ENCODE measurements around the gene IER2.

Gene IER2

GRCh38 chr19:13115936-13116281 lies 34.3 kb upstream of the IER2 start:
- no peak for DNase-seq (ENCODE audit: low read depth)
- peak overlapping the region; percentile 72 for H3K4me3 ChIP-seq (ENCODE audit: control insufficient read depth, low read depth, low read length)
- no peak for TF ChIP-seq CTCF (IDR thresholded peaks at IDR 0.05; ENCODE audit: control insufficient read depth, insufficient read depth, low read depth, low read length, missing control alignments)

GRCh38 chr19:13116282-13117175 lies 33.7 kb upstream of the IER2 start, which contains the start of gene TRMT1:
TRMT1 (minus strand) TSS chr19:13116740; CDS start chr19:13116399, 341 bp downstream.
- peak; percentile 50 for DNase-seq (ENCODE audit: low read depth)
- no peak for TF ChIP-seq CTCF (IDR thresholded peaks at IDR 0.05; ENCODE audit: control insufficient read depth, insufficient read depth, low read depth, low read length, missing control alignments)
- H3K4me3 ChIP-seq (ENCODE audit: control insufficient read depth, low read depth, low read length): peak within 1 kb of the TSS; percentile 72

DNA sequence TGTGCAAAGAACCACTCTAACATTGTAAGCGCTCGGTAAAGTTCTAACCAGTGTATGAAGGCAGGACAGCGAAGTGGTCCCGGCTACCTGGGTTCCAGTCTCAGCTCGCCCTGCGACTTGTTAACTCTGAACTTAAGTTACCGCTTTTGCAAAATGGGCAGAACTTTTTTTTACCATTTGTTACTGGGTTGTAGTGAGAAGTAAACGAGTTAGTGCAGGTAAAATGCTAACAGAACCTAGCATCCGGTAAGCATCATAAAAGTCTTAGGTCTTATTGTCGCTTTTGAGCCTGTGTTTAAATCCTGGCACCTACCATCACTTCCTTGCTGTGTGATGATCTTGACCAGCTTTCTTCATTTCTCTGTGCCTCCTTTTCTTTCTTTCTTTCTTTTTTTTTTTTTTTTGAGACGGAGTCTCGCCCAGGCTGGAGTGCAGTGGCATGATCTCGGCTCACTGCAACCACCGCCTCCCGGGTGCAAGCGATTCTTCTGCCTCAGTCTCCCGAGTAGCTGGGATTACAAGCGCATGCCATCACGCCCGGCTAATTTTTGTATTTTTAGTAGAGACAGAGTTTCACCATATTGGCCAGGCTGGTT lies 32.9 kb upstream of the IER2 start:
- H3K4me3 ChIP-seq (ENCODE audit: control insufficient read depth, low read depth, low read length): peak overlapping the region; percentile 72
- DNase-seq (ENCODE audit: low read depth): no peak
- no peak for TF ChIP-seq CTCF (IDR thresholded peaks at IDR 0.05; ENCODE audit: control insufficient read depth, insufficient read depth, low read depth, low read length, missing control alignments)

- no peak for DNase-seq (ENCODE audit: low read depth)
- peak within 1 kb of the TSS; percentile 95 for H3K4me3 ChIP-seq (ENCODE audit: control insufficient read depth, low read depth, low read length)
- no peak for TF ChIP-seq CTCF (IDR thresholded peaks at IDR 0.05; ENCODE audit: control insufficient read depth, insufficient read depth, low read depth, low read length, missing control alignments)
Measured at GRCh38 chr19:13117772-13118423, 32.3 kb upstream of the IER2 start, which contains the start of gene NACC1. NACC1 (plus strand) TSS chr19:13118264; CDS start chr19:13135208, 16,944 bp downstream.

GRCh38 chr19:13118424-13119193 lies 31.6 kb upstream of the IER2 start:
- DNase-seq (ENCODE audit: low read depth): no peak
- no peak for TF ChIP-seq CTCF (IDR thresholded peaks at IDR 0.05; ENCODE audit: control insufficient read depth, insufficient read depth, low read depth, low read length, missing control alignments)
- peak overlapping the region; percentile 95 for H3K4me3 ChIP-seq (ENCODE audit: control insufficient read depth, low read depth, low read length)

- no peak for DNase-seq (ENCODE audit: low read depth)
- H3K4me3 ChIP-seq (ENCODE audit: control insufficient read depth, low read depth, low read length): peak overlapping the region; percentile 95
- TF ChIP-seq CTCF (IDR thresholded peaks at IDR 0.05; ENCODE audit: control insufficient read depth, insufficient read depth, low read depth, low read length, missing control alignments): no peak
Measured at GRCh38 chr19:13119627-13120026, 30.6 kb upstream of the IER2 start.
